HepG2 (cell line): ENCODE measurements around the gene SENP7. TPM values are rescaled to one million over a fixed set of nuclear protein-coding genes. Genes with fewer than 3 reads are reported as not detected.

ENCODE experiments used
- BRD4 ChIP-seq: sonication (generic); formaldehyde crosslinking; IDR thresholded peaks from 2 replicates; pipeline ENCODE4 v1.4.0; 2020; ENCODE audit warnings: missing genetic modification reagents
- GMEB1 ChIP-seq: sonication (generic); formaldehyde crosslinking; IDR thresholded peaks from 2 replicates; pipeline ENCODE4 v1.5.1; 2020; ENCODE audit warnings: missing genetic modification reagents, mild to moderate bottlenecking, borderline replicate concordance
- KIAA2018 ChIP-seq: sonication (generic); formaldehyde crosslinking; IDR thresholded peaks from 2 replicates; pipeline ENCODE4 v1.5.0; 2020; ENCODE audit warnings: mild to moderate bottlenecking, missing genetic modification reagents, borderline replicate concordance
- SALL1 ChIP-seq: sonication (generic); formaldehyde crosslinking; IDR thresholded peaks from 2 replicates; pipeline ENCODE4 v1.8.0; 2022; ENCODE audit warnings: mild to moderate bottlenecking, missing genetic modification reagents
- ZFP91 ChIP-seq: sonication (generic); formaldehyde crosslinking; IDR thresholded peaks from 2 replicates; pipeline ENCODE4 v1.9.0; 2022; ENCODE audit warnings: missing genetic modification reagents, mild to moderate bottlenecking, borderline replicate concordance
- ZNF407 ChIP-seq: sonication (generic); formaldehyde crosslinking; IDR thresholded peaks from one replicate; pipeline ENCODE4 v1.5.1; 2020; ENCODE audit warnings: mild to moderate bottlenecking, missing genetic modification reagents; ENCODE audit errors: not compliant biosample characterization
- polyA plus RNA-seq, 8 experiments: library from polyadenylated mRNA; depleted of rRNA in 3 of 8; stranded (reverse) in 7 of 8; unstranded in 1 of 8; fragments of >200 nt; fragmentation: Illumina TruSeq in 4 of 8; extraction: Trizol in 4 of 8; gene quantifications; 2 replicates each; pipeline versions ENCODE4 v1.2.1 to v1.2.3, GENCODE V29; 2011 to 2016; ENCODE audit warnings: low read depth in 4 of 8, missing spikeins in 1 of 8, mixed read lengths in 1 of 8; ENCODE audit not compliant: insufficient read depth in 1 of 8
- total RNA-seq, 5 experiments: library from RNA; depleted of rRNA; stranded (reverse); fragments of >200 nt; fragmentation: Illumina TruSeq; extraction: Trizol; gene quantifications; 2 replicates each; pipeline ENCODE4 v1.2.3, GENCODE V29; 2016; ENCODE audit warnings: low read depth in 1 of 5

The SENP7 gene
- total and polyA plus RNA-seq, 2 of the 13 experiments (the other 11 are each of a cell fraction or from before 2014, with no cell fraction given) = 9.1 to 10.3 TPM

- peak; percentile 44 for TF ChIP-seq ZNF407 (CRISPR knock-in tag)
- peak; percentile 12; the same call in 1 of the 2 replicates for TF ChIP-seq ZFP91
- 0 out of 2 replicates have a peak, but pooled peaks have one; percentile 1 for TF ChIP-seq SALL1 (CRISPR knock-in tag)
- 0 out of 2 replicates have a peak, but pooled peaks have one; percentile 10 for TF ChIP-seq KIAA2018 (CRISPR knock-in tag)
- TF ChIP-seq BRD4 = 0 out of 2 replicates have a peak, but pooled peaks have one; percentile 3
- TF ChIP-seq GMEB1 (CRISPR knock-in tag) = 0 out of 2 replicates have a peak, but pooled peaks have one; percentile 1
These were observed 45.7 kb downstream of the SENP7 start (continued) for GRCh38 chr3:101467310-101467663.
